Spleen (tissue), 11 donors: ENCODE data around the gene IGF1R. TPM values are rescaled to one million over a fixed set of nuclear protein-coding genes. Genes with fewer than 3 reads are reported as not detected.

Experiments
- DNase-seq: peaks from one replicate; pipeline ENCODE4 v3.0.0-alpha.2; 2020
- H3K27ac ChIP-seq, 8 donors: fragments of 200-600 bp; sonication (generic) in 7 of 8; 1 replicate in 4 of 8; 2 replicates in 4 of 8; pipeline versions ENCODE4 v1.5.0 to v1.8.0; 2016 to 2021; ENCODE audit warnings: inconsistent platforms in 4 of 8, mild to moderate bottlenecking in 4 of 8, moderate library complexity in 1 of 8
- H3K27me3 ChIP-seq, 7 donors: fragments of 200-600 bp; sonication (generic) in 6 of 7; replicated peaks in 1 of 7; 1 replicate in 4 of 7; 2 replicates in 3 of 7; pipeline versions ENCODE4 v1.5.0 to v1.8.0; 2016 to 2021; ENCODE audit warnings: inconsistent platforms in 3 of 7, mild to moderate bottlenecking in 1 of 7
- H3K36me3 ChIP-seq, 6 donors: fragments of 200-600 bp; sonication (generic) in 5 of 6; 1 replicate in 4 of 6; 2 replicates in 2 of 6; pipeline versions ENCODE4 v1.5.0 to v1.8.0; 2016 to 2021; ENCODE audit warnings: inconsistent platforms in 2 of 6
- H3K4me1 ChIP-seq, 6 donors: fragments of 200-600 bp; sonication (generic) in 5 of 6; 1 replicate in 3 of 6; 2 replicates in 3 of 6; pipeline versions ENCODE4 v1.5.0 to v1.8.0; 2016 to 2021; ENCODE audit warnings: inconsistent platforms in 3 of 6
- H3K4me3 ChIP-seq, 8 donors: fragments of 200-600 bp; sonication (generic) in 7 of 8; 1 replicate in 4 of 8; 2 replicates in 4 of 8; pipeline versions ENCODE4 v1.5.0 to v1.8.0; 2016 to 2021; ENCODE audit warnings: inconsistent platforms in 4 of 8, mild to moderate bottlenecking in 4 of 8, moderate library complexity in 2 of 8
- H3K9me3 ChIP-seq, 8 donors: fragments of 200-600 bp; sonication (generic) in 7 of 8; 1 replicate in 4 of 8; 2 replicates in 4 of 8; pipeline versions ENCODE4 v1.5.0 to v1.8.0; 2016 to 2021; ENCODE audit warnings: inconsistent platforms in 4 of 8
- POLR2A ChIP-seq, 3 donors: fragments of 450-650 bp; IDR thresholded peaks; one replicate each; pipeline ENCODE4 v1.5.1; 2017; ENCODE audit warnings: antibody characterized with exemption in 3 of 3, mild to moderate bottlenecking in 1 of 3
- POLR2AphosphoS5 ChIP-seq, 3 donors: sonication (generic); formaldehyde crosslinking; IDR thresholded peaks; one replicate each; pipeline ENCODE4 v1.5.1; 2017; ENCODE audit warnings: antibody characterized with exemption in 3 of 3
- WGBS, 5 donors: extraction: QIAGEN DNeasy Blood & Tissue Kit in 3 of 5; methylation state at CpG; one replicate each; pipeline versions ENCODE4 v1.1.5 to v1.1.7; 2013 to 2018; 5-methylcytosine and 5-hydroxymethylcytosine counted together
- intact Hi-C: fragments of 100-400 bp; cut with DNase I; formaldehyde crosslinking; loops from one replicate; pipeline ENCODE4 v1.15.0; 2023; ENCODE audit warnings: low total_unique reads
- polyA plus RNA-seq, 3 donors: library from polyadenylated mRNA; stranded (reverse); fragments of 200-250 nt; gene quantifications; one replicate each; pipeline ENCODE4 v1.2.1, GENCODE V29; 2013
- total RNA-seq, 7 donors: library from RNA; depleted of rRNA in 3 of 7; stranded (reverse); fragments of >200 nt in 3 of 7; fragmentation: NEBNext Ultra II Directional in 4 of 7; extraction: Animal tissue kit (Norgen Biotek cat#: 25700) in 4 of 7; gene quantifications; one replicate each; pipeline versions ENCODE4 v1.1.0 to v1.2.1, GENCODE V29; 2016 to 2021
- TF ChIP-seq, protein P1 (sequence below), 11 experiments: fragments of 200-600 bp in 7 of 11; fragments of 450-650 bp in 4 of 11; sonication (generic) in 4 of 11; IDR thresholded peaks in 8 of 11; conservative IDR thresholded peaks in 3 of 11; 1 replicate in 7 of 11; 2 replicates in 4 of 11; pipeline versions ENCODE4 v1.4.0 to v1.8.0; 2016 to 2021; ENCODE audit warnings: antibody characterized with exemption in 11 of 11, inconsistent platforms in 4 of 11, mild to moderate bottlenecking in 1 of 11
- donor health status: healthy with polysubstance abuse.
- donor health status: DM: no; HTN: no; CAD: no; lungs with moderate emphysema.
- donor health status: DM: no; HTN: no; CAD: no.
- donor health status: Bipolar disorder and iron deficiency.
- donor health status: healthy.
- donor health status: DM: no; HTN: no; CAD: no.
- donor health status: DM: yes; HTN: yes; CAD: no.

Gene IGF1R
- total and polyA plus RNA-seq, 10 donors: 1.1 to 104 (median 53.1) TPM

DNA sequence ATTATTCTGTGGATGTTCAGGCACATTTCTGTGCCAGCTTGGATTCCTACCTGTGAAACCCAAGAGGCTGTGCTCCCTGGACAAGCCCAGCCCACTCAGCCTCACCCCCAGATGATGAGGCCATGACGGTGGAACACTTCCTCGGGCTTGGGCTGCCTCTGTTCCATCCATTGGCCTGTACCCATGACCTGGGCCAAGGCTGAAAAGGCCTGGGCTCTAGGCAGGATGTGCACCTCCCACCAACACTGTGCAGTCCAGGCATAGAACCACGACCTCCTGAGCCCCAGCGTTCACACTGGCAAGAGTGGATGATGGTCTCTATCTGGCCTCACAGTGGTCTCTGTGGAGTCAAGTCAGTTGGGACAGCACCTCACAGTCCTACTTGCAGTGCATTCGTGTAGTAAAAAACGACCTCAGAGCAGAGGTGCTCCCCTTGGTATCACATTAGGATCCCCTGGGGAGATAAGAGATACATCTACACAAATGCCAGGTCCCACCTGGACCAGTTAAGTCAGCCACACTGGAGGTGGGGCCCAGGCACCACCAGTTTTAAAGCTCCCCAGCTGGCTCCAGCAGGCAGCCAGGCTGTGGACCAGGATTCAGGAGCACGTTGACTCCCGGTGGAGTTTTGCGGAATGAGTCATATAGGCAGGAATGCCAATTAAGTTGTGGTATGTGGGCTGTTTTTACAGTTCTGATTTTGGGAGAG, 39.0 kb upstream of the IGF1R start:
- Histone ChIP-seq H3K9me3 (no peaks in the 10 kb centered on the region), H3K27me3 (no peaks in the 10 kb centered on the region), H3K36me3 (no peaks in the 10 kb centered on the region), H3K27ac (no peak overlapping the region), H3K4me3 (no peak overlapping the region), H3K4me1 (peaks cover 0 to 7% (median 0%) of the 10 kb centered on the region in 6 donors)
- no peak for DNase-seq
- 68 to 78% (median 70%) methylated on average over 9 of the region's 9 CpGs for WGBS, 5 donors
- TF ChIP-seq POLR2AphosphoS5 (IDR thresholded peaks at IDR 0.05) (no peak), POLR2A (IDR thresholded peaks at IDR 0.05) (no peak)
- TF ChIP-seq, protein P1, sequence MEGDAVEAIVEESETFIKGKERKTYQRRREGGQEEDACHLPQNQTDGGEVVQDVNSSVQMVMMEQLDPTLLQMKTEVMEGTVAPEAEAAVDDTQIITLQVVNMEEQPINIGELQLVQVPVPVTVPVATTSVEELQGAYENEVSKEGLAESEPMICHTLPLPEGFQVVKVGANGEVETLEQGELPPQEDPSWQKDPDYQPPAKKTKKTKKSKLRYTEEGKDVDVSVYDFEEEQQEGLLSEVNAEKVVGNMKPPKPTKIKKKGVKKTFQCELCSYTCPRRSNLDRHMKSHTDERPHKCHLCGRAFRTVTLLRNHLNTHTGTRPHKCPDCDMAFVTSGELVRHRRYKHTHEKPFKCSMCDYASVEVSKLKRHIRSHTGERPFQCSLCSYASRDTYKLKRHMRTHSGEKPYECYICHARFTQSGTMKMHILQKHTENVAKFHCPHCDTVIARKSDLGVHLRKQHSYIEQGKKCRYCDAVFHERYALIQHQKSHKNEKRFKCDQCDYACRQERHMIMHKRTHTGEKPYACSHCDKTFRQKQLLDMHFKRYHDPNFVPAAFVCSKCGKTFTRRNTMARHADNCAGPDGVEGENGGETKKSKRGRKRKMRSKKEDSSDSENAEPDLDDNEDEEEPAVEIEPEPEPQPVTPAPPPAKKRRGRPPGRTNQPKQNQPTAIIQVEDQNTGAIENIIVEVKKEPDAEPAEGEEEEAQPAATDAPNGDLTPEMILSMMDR (IDR thresholded peaks at IDR 0.05 in 8 of 11, conservative IDR thresholded peaks at IDR 0.05 in 3 of 11): no peak
- intact Hi-C loops: no loop called here

DNA sequence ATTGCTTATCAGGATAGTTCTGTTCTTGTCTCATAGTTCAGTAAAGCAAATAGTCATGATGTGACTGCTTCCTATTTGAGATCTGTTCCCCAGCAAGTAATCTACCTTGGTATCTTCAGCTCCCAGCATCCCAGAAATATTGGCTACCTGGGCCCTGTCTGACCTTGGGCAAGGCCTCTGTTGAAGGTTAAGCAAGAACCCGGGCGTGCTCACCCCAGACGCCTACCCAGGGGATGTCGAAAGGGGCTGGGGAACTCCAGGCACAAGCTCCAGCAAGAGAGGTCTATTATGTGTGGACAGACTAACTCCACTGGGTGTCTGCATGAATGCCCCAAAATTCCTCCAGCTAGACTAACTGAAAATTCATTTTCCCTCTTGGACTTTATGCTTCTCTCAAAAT, 37.3 kb upstream of the IGF1R start:
- H3K27me3 ChIP-seq: no peaks in the 10 kb centered on the region
- no peaks in the 10 kb centered on the region for H3K9me3 ChIP-seq
- no peaks in the 10 kb centered on the region for H3K36me3 ChIP-seq
- intact Hi-C loops: no loop called here
- no peak overlapping the region for H3K4me3 ChIP-seq
- no peak for DNase-seq
- no peak for TF ChIP-seq POLR2A (IDR thresholded peaks at IDR 0.05)
- TF ChIP-seq POLR2AphosphoS5 (IDR thresholded peaks at IDR 0.05): no peak
- TF ChIP-seq, protein P1 (IDR thresholded peaks at IDR 0.05 in 8 of 11, conservative IDR thresholded peaks at IDR 0.05 in 3 of 11): no peak
- H3K4me1 ChIP-seq: peaks cover 0 to 7% (median 0%) of the 10 kb centered on the region in 6 donors
- 47 to 76% (median 62%) methylated on average over 4 of the region's 4 CpGs for WGBS, 5 donors
- H3K27ac ChIP-seq: no peak overlapping the region

DNA sequence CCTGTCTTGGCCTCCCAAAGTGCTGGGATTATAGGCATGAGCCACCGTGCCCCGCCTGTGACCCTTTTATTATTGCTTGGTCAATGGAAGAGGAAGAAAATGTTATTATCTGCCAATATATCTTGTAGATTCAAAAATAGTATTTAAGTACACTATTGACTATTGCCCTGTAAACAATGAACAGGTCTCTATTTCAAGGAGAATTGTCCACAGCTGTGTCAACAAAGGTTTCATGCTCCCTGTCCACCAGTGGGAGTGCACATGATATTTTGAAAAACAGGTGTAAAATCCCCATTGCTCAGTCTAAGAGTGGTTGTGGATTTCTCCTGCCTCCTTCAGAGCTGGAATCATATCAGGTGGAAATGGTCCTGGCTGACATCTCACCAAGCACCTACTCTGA, 36.5 kb upstream of the IGF1R start:
- Histone ChIP-seq H3K27me3 (peaks cover 0 to 2% (median 0%) of the 10 kb centered on the region in 7 donors), H3K4me1 (peaks cover 0 to 7% (median 0%) of the 10 kb centered on the region in 6 donors), H3K27ac (peak overlapping the region in 1 of 8 donors; percentile 51), H3K9me3 (no peaks in the 10 kb centered on the region), H3K4me3 (no peak overlapping the region), H3K36me3 (no peaks in the 10 kb centered on the region)
- 89 to 100% (median 96%) methylated on average over 2 of the region's 2 CpGs for WGBS, 5 donors
- TF ChIP-seq POLR2A (IDR thresholded peaks at IDR 0.05) (no peak), POLR2AphosphoS5 (IDR thresholded peaks at IDR 0.05) (no peak)
- TF ChIP-seq, protein P1 (IDR thresholded peaks at IDR 0.05 in 8 of 11, conservative IDR thresholded peaks at IDR 0.05 in 3 of 11): no peak
- intact Hi-C loops: no loop called here
- no peak for DNase-seq

DNA sequence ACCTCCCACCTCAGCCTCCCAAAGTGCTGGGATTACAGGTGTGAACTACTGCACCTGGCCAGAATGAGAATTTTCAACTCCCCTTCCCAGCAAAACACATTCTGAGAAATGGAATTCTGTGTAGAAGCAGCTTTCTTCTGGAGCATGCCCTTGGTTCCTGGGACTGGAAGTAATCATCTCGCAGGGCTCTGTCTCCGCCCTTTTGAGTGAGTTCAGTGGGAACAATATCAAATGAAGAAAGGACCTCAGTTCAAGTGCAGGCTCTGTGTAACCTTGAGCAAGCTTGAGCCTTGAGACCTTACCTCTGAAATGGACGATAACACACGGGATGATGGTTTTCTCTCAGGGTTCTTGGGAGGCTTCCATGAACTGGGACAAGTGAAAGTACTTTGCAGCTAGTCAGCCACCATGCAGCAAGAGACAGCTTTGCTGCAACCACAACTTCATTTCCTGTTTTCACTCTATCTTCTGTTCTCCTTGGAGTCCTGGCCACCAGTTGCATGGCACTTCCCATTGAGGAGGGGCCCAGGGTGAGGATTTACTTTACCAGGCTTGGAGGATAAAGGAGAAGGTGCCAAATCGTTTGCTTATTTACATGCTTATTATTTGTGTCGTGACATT, 35.7 kb upstream of the IGF1R start:
- intact Hi-C loops: no loop called here
- Histone ChIP-seq H3K4me1 (peaks cover 0 to 7% (median 0%) of the 10 kb centered on the region in 6 donors), H3K4me3 (no peak overlapping the region), H3K27me3 (peaks cover 0 to 2% (median 0%) of the 10 kb centered on the region in 7 donors), H3K9me3 (no peaks in the 10 kb centered on the region), H3K36me3 (no peaks in the 10 kb centered on the region), H3K27ac (peak overlapping the region in 1 of 8 donors; percentile 51)
- 60 to 80% (median 75%) methylated on average over 5 to 6 of the region's 6 CpGs for WGBS, 5 donors
- TF ChIP-seq, protein P1 (IDR thresholded peaks at IDR 0.05 in 8 of 11, conservative IDR thresholded peaks at IDR 0.05 in 3 of 11): no peak
- TF ChIP-seq POLR2AphosphoS5 (IDR thresholded peaks at IDR 0.05) (no peak), POLR2A (IDR thresholded peaks at IDR 0.05) (no peak)
- DNase-seq: no peak
